Peyer's patch (tissue), 4 donors: ENCODE data around the gene CD52.

Source experiments
- POLR2A ChIP-seq, 2 donors: fragments of 450-650 bp; IDR thresholded peaks; one replicate each; pipeline ENCODE4 v1.5.1; 2017; ENCODE audit warnings: antibody characterized with exemption in 2 of 2, mild to moderate bottlenecking in 2 of 2, moderate library complexity in 2 of 2
- TF ChIP-seq, protein P1 (sequence below), 6 experiments: fragments of 450-650 bp in 4 of 6; fragments of 200-600 bp in 2 of 6; sonication (generic) in 1 of 6; IDR thresholded peaks; one replicate each; pipeline ENCODE4 v1.5.1; 2017 to 2019; ENCODE audit warnings: antibody characterized with exemption in 6 of 6, mild to moderate bottlenecking in 3 of 6, moderate library complexity in 1 of 6

DNA sequence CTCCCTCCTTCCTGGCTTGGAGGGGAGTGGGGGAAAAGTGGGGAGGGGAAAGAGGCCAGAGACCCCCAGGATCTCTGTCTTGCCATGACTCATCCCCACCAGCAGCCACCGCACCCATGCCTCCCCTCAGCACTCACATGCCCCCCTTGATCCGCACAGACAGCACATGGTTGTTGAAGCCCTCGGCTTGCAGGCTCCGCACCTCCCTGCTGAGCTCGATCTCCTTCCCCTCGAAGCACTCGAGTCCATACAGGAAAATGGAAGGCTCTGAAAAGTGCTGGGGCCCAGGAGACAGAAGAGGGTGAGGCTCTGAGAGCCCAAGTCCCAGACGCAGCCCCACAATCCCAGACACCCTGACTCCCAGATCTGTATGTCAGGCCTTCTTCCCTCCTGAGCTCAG lies 10.8 kb downstream of the CD52 start:
- TF ChIP-seq, protein P1, sequence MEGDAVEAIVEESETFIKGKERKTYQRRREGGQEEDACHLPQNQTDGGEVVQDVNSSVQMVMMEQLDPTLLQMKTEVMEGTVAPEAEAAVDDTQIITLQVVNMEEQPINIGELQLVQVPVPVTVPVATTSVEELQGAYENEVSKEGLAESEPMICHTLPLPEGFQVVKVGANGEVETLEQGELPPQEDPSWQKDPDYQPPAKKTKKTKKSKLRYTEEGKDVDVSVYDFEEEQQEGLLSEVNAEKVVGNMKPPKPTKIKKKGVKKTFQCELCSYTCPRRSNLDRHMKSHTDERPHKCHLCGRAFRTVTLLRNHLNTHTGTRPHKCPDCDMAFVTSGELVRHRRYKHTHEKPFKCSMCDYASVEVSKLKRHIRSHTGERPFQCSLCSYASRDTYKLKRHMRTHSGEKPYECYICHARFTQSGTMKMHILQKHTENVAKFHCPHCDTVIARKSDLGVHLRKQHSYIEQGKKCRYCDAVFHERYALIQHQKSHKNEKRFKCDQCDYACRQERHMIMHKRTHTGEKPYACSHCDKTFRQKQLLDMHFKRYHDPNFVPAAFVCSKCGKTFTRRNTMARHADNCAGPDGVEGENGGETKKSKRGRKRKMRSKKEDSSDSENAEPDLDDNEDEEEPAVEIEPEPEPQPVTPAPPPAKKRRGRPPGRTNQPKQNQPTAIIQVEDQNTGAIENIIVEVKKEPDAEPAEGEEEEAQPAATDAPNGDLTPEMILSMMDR (IDR thresholded peaks at IDR 0.05), result no peak
- TF ChIP-seq POLR2A (IDR thresholded peaks at IDR 0.05), result no peak
